ENCODE measurements around the gene CEMIP.

DNA sequence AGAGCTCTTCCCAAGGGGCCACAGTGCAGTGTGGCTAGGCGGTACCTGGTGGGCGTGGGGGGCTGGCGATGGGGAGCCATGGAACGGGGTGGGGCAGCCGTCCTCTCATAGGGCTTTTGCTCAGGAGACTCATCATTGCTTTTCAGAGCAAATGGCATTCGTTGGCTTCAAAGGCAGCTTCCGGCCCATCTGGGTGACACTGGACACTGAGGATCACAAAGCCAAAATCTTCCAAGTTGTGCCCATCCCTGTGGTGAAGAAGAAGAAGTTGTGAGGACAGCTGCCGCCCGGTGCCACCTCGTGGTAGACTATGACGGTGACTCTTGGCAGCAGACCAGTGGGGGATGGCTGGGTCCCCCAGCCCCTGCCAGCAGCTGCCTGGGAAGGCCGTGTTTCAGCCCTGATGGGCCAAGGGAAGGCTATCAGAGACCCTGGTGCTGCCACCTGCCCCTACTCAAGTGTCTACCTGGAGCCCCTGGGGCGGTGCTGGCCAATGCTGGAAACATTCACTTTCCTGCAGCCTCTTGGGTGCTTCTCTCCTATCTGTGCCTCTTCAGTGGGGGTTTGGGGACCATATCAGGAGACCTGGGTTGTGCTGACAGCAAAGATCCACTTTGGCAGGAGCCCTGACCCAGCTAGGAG, 169.6 kb downstream of the CEMIP start:
- TF ChIP-seq, protein P1, sequence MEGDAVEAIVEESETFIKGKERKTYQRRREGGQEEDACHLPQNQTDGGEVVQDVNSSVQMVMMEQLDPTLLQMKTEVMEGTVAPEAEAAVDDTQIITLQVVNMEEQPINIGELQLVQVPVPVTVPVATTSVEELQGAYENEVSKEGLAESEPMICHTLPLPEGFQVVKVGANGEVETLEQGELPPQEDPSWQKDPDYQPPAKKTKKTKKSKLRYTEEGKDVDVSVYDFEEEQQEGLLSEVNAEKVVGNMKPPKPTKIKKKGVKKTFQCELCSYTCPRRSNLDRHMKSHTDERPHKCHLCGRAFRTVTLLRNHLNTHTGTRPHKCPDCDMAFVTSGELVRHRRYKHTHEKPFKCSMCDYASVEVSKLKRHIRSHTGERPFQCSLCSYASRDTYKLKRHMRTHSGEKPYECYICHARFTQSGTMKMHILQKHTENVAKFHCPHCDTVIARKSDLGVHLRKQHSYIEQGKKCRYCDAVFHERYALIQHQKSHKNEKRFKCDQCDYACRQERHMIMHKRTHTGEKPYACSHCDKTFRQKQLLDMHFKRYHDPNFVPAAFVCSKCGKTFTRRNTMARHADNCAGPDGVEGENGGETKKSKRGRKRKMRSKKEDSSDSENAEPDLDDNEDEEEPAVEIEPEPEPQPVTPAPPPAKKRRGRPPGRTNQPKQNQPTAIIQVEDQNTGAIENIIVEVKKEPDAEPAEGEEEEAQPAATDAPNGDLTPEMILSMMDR (IDR thresholded peaks at IDR 0.05) = no peak
- TF ChIP-seq, protein P2, sequence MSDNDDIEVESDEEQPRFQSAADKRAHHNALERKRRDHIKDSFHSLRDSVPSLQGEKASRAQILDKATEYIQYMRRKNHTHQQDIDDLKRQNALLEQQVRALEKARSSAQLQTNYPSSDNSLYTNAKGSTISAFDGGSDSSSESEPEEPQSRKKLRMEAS (IDR thresholded peaks at IDR 0.05) = no peak
- TF ChIP-seq SMC3 (IDR thresholded peaks at IDR 0.05) (no peak), PHF8 (IDR thresholded peaks at IDR 0.05; ENCODE audit: borderline replicate concordance, low read depth) (no peak), RCOR1 (IDR thresholded peaks at IDR 0.05; ENCODE audit: low read depth, low read length) (no peak), RAD21 (conservative IDR thresholded peaks at IDR 0.05 in 1 of 2, IDR thresholded peaks at IDR 0.05 in 1 of 2) (no peak)
